ENCODE results near the gene ADAT1.

The ADAT1 gene

GRCh38 chr16:75565640-75566039, 57.4 kb downstream of the ADAT1 start:
- Histone ChIP-seq H3K9ac (ENCODE audit: insufficient read length, low read depth) (peak overlapping the region; percentile 69), H3K4me3 (ENCODE audit: insufficient read length, low read depth) (peak overlapping the region; percentile 87), H3K4me1 (ENCODE audit: insufficient read depth, insufficient read length) (peaks cover 5% of the 10 kb centered on the region), H3K36me3 (ENCODE audit: insufficient read depth, insufficient read length, low read length) (peaks cover 33% of the 10 kb centered on the region), H3K9me3 (ENCODE audit: insufficient read depth, low read length) (no peaks in the 10 kb centered on the region), H3K27me3 (ENCODE audit: insufficient read depth, insufficient read length) (peaks cover 4% of the 10 kb centered on the region)
- DNase-seq (ENCODE audit: low read depth, low spot score): no peak
- no peak for TF ChIP-seq SUZ12 (IDR thresholded peaks at IDR 0.05; ENCODE audit: extremely low read depth, insufficient read depth, insufficient read length)
- no peak for TF ChIP-seq ZNF274 (IDR thresholded peaks at IDR 0.05; ENCODE audit: low read depth, low read length)
- no peak for TF ChIP-seq YY1 (IDR thresholded peaks at IDR 0.05; ENCODE audit: insufficient read depth, insufficient read length)

- DNase-seq (ENCODE audit: low read depth, low spot score): no peak
- H3K27me3 ChIP-seq (ENCODE audit: insufficient read depth, insufficient read length): peaks cover 12% of the 10 kb centered on the region
- no peak for TF ChIP-seq YY1 (IDR thresholded peaks at IDR 0.05; ENCODE audit: insufficient read depth, insufficient read length)
- no peak for TF ChIP-seq ZNF274 (IDR thresholded peaks at IDR 0.05; ENCODE audit: low read depth, low read length)
- no peak for TF ChIP-seq SUZ12 (IDR thresholded peaks at IDR 0.05; ENCODE audit: extremely low read depth, insufficient read depth, insufficient read length)
- no peak overlapping the region for H3K4me3 ChIP-seq (ENCODE audit: insufficient read length, low read depth)
- H3K9me3 ChIP-seq (ENCODE audit: insufficient read depth, low read length): no peaks in the 10 kb centered on the region
- peaks cover 3% of the 10 kb centered on the region for H3K4me1 ChIP-seq (ENCODE audit: insufficient read depth, insufficient read length)
- no peak overlapping the region for H3K9ac ChIP-seq (ENCODE audit: insufficient read length, low read depth)
- no peaks in the 10 kb centered on the region for H3K36me3 ChIP-seq (ENCODE audit: insufficient read depth, insufficient read length, low read length)
These were observed 63.3 kb downstream of the ADAT1 start for GRCh38 chr16:75559564-75560372.

GRCh38 chr16:75558846-75559401, 64.2 kb downstream of the ADAT1 start:
- Histone ChIP-seq H3K36me3 (ENCODE audit: insufficient read depth, insufficient read length, low read length) (no peaks in the 10 kb centered on the region), H3K9me3 (ENCODE audit: insufficient read depth, low read length) (no peaks in the 10 kb centered on the region), H3K9ac (ENCODE audit: insufficient read length, low read depth) (no peak overlapping the region), H3K4me3 (ENCODE audit: insufficient read length, low read depth) (no peak overlapping the region), H3K4me1 (ENCODE audit: insufficient read depth, insufficient read length) (peaks cover 3% of the 10 kb centered on the region), H3K27me3 (ENCODE audit: insufficient read depth, insufficient read length) (peaks cover 12% of the 10 kb centered on the region)
- no peak for TF ChIP-seq ZNF274 (IDR thresholded peaks at IDR 0.05; ENCODE audit: low read depth, low read length)
- no peak for TF ChIP-seq SUZ12 (IDR thresholded peaks at IDR 0.05; ENCODE audit: extremely low read depth, insufficient read depth, insufficient read length)
- TF ChIP-seq YY1 (IDR thresholded peaks at IDR 0.05; ENCODE audit: insufficient read depth, insufficient read length): no peak
- no peak for DNase-seq (ENCODE audit: low read depth, low spot score)

GRCh38 chr16:75556431-75556950, 66.6 kb downstream of the ADAT1 start:
- no peaks in the 10 kb centered on the region for H3K9me3 ChIP-seq (ENCODE audit: insufficient read depth, low read length)
- no peaks in the 10 kb centered on the region for H3K36me3 ChIP-seq (ENCODE audit: insufficient read depth, insufficient read length, low read length)
- peak overlapping the region; percentile 51 for H3K9ac ChIP-seq (ENCODE audit: insufficient read length, low read depth)
- H3K4me1 ChIP-seq (ENCODE audit: insufficient read depth, insufficient read length): peaks cover 3% of the 10 kb centered on the region
- TF ChIP-seq YY1 (IDR thresholded peaks at IDR 0.05; ENCODE audit: insufficient read depth, insufficient read length) (no peak), SUZ12 (IDR thresholded peaks at IDR 0.05; ENCODE audit: extremely low read depth, insufficient read depth, insufficient read length) (no peak), ZNF274 (IDR thresholded peaks at IDR 0.05; ENCODE audit: low read depth, low read length) (no peak)
- H3K4me3 ChIP-seq (ENCODE audit: insufficient read length, low read depth): peak overlapping the region; percentile 79
- no peak for DNase-seq (ENCODE audit: low read depth, low spot score)
- peaks cover 12% of the 10 kb centered on the region for H3K27me3 ChIP-seq (ENCODE audit: insufficient read depth, insufficient read length)

- Histone ChIP-seq H3K9ac (ENCODE audit: insufficient read length, low read depth) (peak within 1 kb of the TSS; percentile 78), H3K4me3 (ENCODE audit: insufficient read length, low read depth) (peak within 1 kb of the TSS; percentile 79), H3K36me3 (ENCODE audit: insufficient read depth, insufficient read length, low read length) (no peaks in the 10 kb centered on the region), H3K9me3 (ENCODE audit: insufficient read depth, low read length) (no peaks in the 10 kb centered on the region), H3K4me1 (ENCODE audit: insufficient read depth, insufficient read length) (peaks cover 3% of the 10 kb centered on the region), H3K27me3 (ENCODE audit: insufficient read depth, insufficient read length) (peaks cover 12% of the 10 kb centered on the region)
- peak; percentile 92 for DNase-seq (ENCODE audit: low read depth, low spot score)
- TF ChIP-seq YY1 (IDR thresholded peaks at IDR 0.05; ENCODE audit: insufficient read depth, insufficient read length) (no peak), ZNF274 (IDR thresholded peaks at IDR 0.05; ENCODE audit: low read depth, low read length) (no peak), SUZ12 (IDR thresholded peaks at IDR 0.05; ENCODE audit: extremely low read depth, insufficient read depth, insufficient read length) (no peak)
These were observed 67.2 kb downstream of the ADAT1 start, which contains the start of gene TMEM231 for GRCh38 chr16:75555707-75556430. Gene TMEM231 (minus strand): TSS chr16:75556252. CDS start chr16:75556209, 43 bp downstream.

- peak; percentile 84 for DNase-seq (ENCODE audit: low read depth, low spot score)
- Histone ChIP-seq H3K27me3 (ENCODE audit: insufficient read depth, insufficient read length) (peaks cover 12% of the 10 kb centered on the region), H3K36me3 (ENCODE audit: insufficient read depth, insufficient read length, low read length) (no peaks in the 10 kb centered on the region), H3K9ac (ENCODE audit: insufficient read length, low read depth) (peak overlapping the region; percentile 78), H3K4me3 (ENCODE audit: insufficient read length, low read depth) (peak overlapping the region; percentile 79), H3K9me3 (ENCODE audit: insufficient read depth, low read length) (no peaks in the 10 kb centered on the region), H3K4me1 (ENCODE audit: insufficient read depth, insufficient read length) (peaks cover 3% of the 10 kb centered on the region)
- TF ChIP-seq ZNF274 (IDR thresholded peaks at IDR 0.05; ENCODE audit: low read depth, low read length): no peak
- TF ChIP-seq YY1 (IDR thresholded peaks at IDR 0.05; ENCODE audit: insufficient read depth, insufficient read length): no peak
- no peak for TF ChIP-seq SUZ12 (IDR thresholded peaks at IDR 0.05; ENCODE audit: extremely low read depth, insufficient read depth, insufficient read length)
These were observed 67.8 kb downstream of the ADAT1 start for GRCh38 chr16:75555213-75555706.
